ENCODE results near the gene CLEC16A.

GRCh38 chr16:11231367-11231970 is 287.1 kb downstream of the CLEC16A start:
- TF ChIP-seq CTCF (IDR thresholded peaks at IDR 0.05) (no peak), POLR2A (IDR thresholded peaks at IDR 0.05) (no peak)
